Ishikawa (cell line): ENCODE data around the gene PTPRN2.

Experiments
- CEBPB ChIP-seq: IDR thresholded peaks from 2 replicates; pipeline ENCODE4 v1.6.1; 2012
- CREB1 ChIP-seq: IDR thresholded peaks from 2 replicates; pipeline ENCODE4 v1.6.1; 2012; ENCODE audit warnings: low read depth
- EGR1 ChIP-seq: IDR thresholded peaks from 2 replicates; pipeline ENCODE4 v1.6.1; 2012
- EP300 ChIP-seq: IDR thresholded peaks from 2 replicates; pipeline ENCODE4 v1.6.1; 2012; ENCODE audit warnings: borderline replicate concordance
- FOXM1 ChIP-seq: IDR thresholded peaks from 2 replicates; pipeline ENCODE4 v1.6.1; 2012; ENCODE audit warnings: low read depth, borderline replicate concordance
- MAX ChIP-seq: IDR thresholded peaks from 2 replicates; pipeline ENCODE4 v1.6.1; 2012
- NFIC ChIP-seq: IDR thresholded peaks from 2 replicates; pipeline ENCODE4 v1.6.1; 2012
- RAD21 ChIP-seq: IDR thresholded peaks from 2 replicates; pipeline ENCODE4 v1.6.1; 2012; ENCODE audit warnings: low read depth
- REST ChIP-seq: IDR thresholded peaks from 2 replicates; pipeline ENCODE4 v1.6.1; 2012; ENCODE audit warnings: low read depth, mild to moderate bottlenecking
- TAF1 ChIP-seq: IDR thresholded peaks from 2 replicates; pipeline ENCODE4 v1.6.1; 2012; ENCODE audit warnings: low read depth, mild to moderate bottlenecking
- TCF12 ChIP-seq: IDR thresholded peaks from 2 replicates; pipeline ENCODE4 v1.6.1; 2012; ENCODE audit warnings: low read depth
- TEAD4 ChIP-seq: IDR thresholded peaks from 2 replicates; pipeline ENCODE4 v1.6.1; 2012
- USF1 ChIP-seq: IDR thresholded peaks from 2 replicates; pipeline ENCODE4 v1.6.1; 2012
- YY1 ChIP-seq: IDR thresholded peaks from 2 replicates; pipeline ENCODE4 v1.6.1; 2012; ENCODE audit warnings: low read depth
- ZBTB7A ChIP-seq: IDR thresholded peaks from 2 replicates; pipeline ENCODE4 v1.6.1; 2012; ENCODE audit warnings: low read depth

Gene PTPRN2

GRCh38 chr7:157731126-157731525 is 856.5 kb downstream of the PTPRN2 start:
- TF ChIP-seq ZBTB7A: no peak

GRCh38 chr7:157730614-157731013 is 857.0 kb downstream of the PTPRN2 start:
- no peak for TF ChIP-seq MAX
- no peak for TF ChIP-seq CEBPB
- no peak for TF ChIP-seq TEAD4

GRCh38 chr7:157729566-157729965 is 858.1 kb downstream of the PTPRN2 start:
- TF ChIP-seq YY1: no peak
- TF ChIP-seq EGR1: no peak
- TF ChIP-seq CEBPB: no peak
- TF ChIP-seq RAD21: no peak
- no peak for TF ChIP-seq MAX
- no peak for TF ChIP-seq TEAD4
- TF ChIP-seq FOXM1: no peak
- TF ChIP-seq NFIC: no peak
- TF ChIP-seq REST: no peak
- no peak for TF ChIP-seq TCF12
- TF ChIP-seq ZBTB7A: no peak
- TF ChIP-seq CREB1: no peak
- no peak for TF ChIP-seq USF1
- no peak for TF ChIP-seq TAF1
- no peak for TF ChIP-seq EP300

- TF ChIP-seq CREB1 (no peak), USF1 (no peak), EP300 (no peak), TEAD4 (no peak), FOXM1 (no peak)
Measured at GRCh38 chr7:157727964-157728615, 859.5 kb downstream of the PTPRN2 start.

- TF ChIP-seq TEAD4 (no peak), CEBPB (no peak), EGR1 (no peak)
Measured at GRCh38 chr7:157726764-157727163, 860.9 kb downstream of the PTPRN2 start.

- TF ChIP-seq EP300 (no peak), EGR1 (no peak), CREB1 (no peak), ZBTB7A (no peak), USF1 (no peak), MAX (no peak)
Measured at GRCh38 chr7:157723205-157723604, 864.4 kb downstream of the PTPRN2 start.

- TF ChIP-seq FOXM1: no peak
- TF ChIP-seq NFIC: no peak
- TF ChIP-seq USF1: no peak
- no peak for TF ChIP-seq CREB1
- no peak for TF ChIP-seq RAD21
- no peak for TF ChIP-seq EGR1
- TF ChIP-seq EP300: no peak
- TF ChIP-seq REST: no peak
- TF ChIP-seq MAX: no peak
- no peak for TF ChIP-seq TAF1
- no peak for TF ChIP-seq TEAD4
- TF ChIP-seq TCF12: no peak
- no peak for TF ChIP-seq ZBTB7A
- TF ChIP-seq YY1: no peak
- TF ChIP-seq CEBPB: no peak
Measured at GRCh38 chr7:157722137-157723060, 865.2 kb downstream of the PTPRN2 start.
